Raji (cell line): ENCODE data around the gene RASSF7.

Experiments
- POLR2A ChIP-seq: IDR thresholded peaks from 2 replicates; pipeline ENCODE4 v1.6.1; 2011; ENCODE audit warnings: low read depth, low read length, control low read depth; ENCODE audit not compliant: insufficient read depth

The RASSF7 gene

DNA sequence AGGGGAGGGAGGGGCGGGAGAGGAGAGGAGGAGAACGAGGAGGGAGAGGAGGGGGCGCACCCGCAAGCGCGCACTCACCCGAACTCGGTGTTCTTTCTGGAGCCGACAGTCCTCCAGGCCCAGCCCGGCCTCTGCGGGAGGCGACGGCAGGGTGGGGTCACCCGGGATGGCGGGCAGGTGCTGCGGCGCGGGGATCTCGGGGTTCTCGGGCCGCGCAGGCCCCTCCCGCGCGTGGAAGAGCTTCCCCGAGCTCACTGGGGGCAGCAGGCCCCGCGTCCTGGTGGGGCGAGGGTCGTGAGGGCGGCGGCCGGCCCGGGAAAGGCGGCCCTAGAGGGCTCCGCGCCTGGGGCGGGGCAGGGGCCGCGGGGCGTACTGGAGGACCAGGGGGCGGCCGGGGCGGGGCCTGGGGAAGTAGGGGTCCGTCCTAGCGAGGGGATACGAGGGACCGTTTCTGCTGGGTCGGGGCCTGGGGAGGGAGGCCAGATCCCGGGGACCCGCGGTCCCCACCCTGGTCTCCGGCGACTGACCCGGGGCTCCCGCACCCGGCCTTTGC is 5.5 kb upstream of the RASSF7 start:
- TF ChIP-seq POLR2A, result no peak

DNA sequence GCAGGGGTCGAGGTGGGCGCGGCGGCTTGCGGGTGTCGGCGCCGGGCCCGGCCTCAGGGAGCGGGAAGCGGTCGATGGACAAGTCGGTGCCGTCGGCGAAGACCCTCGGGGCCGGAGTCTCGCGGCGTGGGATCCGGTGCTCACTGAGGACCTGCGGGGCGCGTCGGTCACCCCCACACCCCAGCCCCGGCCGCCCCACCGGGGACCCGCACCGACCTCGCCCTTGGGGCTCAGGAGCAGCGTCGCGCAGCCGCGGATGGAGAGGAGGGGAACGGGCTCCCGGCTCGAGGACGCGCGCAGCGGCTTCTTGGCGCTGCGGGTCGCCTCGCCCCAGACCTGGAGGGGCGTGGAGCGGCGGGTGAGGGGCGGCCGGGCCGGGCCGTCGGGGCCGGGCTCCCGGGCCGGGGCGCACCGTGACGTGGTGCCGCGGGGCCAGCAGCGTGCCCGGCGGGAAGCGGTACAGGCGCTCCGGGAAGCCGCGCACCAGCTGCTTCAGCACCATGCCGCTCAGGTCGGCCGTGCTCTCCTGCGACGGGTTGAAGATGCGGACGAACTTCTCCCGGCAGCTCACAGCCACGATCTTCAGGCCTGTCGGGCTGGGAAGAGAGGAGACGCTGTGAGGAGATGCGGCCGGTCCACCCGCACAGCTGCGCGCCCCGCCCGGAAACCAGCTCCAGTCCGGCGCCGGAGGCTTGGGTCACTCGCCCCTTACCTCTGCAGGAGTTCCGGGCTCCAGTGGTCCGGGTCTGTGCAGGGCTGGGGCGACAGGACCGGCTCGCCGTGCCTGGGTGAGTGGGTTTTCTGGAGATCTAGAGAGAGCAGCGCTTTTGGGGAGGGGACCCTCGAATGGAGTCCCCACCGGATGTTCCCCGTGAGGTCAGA is 4.7 kb upstream of the RASSF7 start:
- no peak for TF ChIP-seq POLR2A

DNA sequence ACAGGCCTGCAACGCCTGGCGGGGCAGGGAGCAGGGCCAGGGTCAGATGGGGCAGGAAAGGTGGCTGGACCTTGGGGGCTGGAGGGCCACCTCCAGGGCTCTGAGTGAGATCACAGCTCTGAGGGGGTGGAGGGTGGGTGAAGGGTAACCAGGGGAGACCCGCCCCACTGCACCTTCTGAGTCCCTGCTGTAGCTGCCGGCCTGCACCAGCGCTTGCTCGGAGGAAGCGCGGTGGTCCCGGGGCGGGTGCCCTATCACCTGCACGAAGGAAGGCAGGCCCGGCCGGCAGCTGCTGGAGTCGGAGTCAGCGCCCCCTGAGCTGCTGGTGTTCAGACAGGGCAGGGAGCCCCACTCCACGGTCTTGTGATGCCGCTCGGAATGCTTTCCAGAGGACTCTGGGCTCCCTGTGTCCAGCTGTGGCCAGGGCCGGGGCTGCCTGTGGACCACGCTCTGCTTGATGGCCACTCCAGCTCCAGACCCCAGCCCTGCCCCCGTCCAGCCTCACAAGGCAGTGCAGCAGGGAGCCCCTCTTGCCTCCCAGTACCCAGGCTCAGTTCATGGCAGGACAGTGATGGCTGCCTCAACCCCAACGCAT is 4.0 kb upstream of the RASSF7 start:
- no peak for TF ChIP-seq POLR2A

DNA sequence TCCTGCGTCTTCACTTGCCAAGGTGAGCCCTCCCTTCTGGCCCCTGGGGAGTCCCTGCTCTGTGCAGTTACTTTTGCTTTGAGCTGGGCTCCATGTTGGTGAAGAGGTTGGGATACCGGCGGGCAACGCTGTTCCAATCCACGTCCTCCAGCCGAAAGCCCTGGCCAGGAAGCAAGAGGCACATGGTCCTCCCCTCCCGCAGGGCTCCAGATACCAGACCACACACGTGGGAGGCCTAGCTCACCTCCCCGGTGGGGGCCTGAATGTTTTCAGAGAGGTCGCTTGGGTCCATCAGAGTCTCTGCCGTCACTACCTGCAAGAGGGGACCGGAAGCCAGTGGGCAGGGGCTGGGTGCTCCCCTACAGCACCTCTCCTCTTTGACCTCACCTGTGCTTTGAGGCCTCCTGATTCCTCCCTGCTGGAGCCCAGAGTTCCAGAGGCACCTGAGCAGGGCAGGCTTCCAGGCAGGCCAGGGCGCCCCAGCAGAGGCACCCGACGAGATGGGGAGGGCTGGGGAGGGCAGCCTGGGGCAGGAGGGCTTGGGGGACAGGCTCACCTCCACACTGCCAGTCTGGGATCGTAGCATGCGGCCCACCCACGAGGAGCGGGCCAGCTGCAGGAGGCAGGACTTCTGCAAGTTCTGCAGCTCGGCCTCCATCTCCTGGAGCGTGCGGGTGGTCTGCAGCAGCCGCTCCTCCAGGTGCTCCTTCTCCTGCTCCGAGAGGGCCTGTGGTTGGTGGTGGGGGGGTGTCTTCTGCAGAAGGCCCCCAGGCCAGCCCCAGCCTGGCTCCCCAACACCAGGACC is 3.2 kb upstream of the RASSF7 start:
- TF ChIP-seq POLR2A, result no peak

DNA sequence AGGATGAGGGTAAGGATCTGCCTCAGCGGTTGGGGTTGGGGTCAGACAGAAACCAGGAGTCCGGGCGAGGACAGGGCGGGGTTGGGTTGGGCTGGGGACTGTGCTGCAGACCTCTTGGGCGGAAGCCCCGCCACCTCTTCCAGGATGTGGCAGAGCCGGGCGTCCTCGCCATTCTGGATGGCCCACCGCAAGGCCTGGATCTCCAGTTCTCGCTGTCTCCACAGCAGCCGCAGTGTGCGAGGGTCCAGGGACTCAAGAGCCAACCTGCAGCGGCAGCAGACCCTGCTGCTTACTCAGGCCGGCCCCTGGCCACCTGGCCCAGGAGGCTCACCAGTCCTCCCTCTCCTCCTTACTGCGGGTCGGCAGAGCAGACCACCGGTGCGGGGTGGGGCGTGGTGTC is 2.3 kb upstream of the RASSF7 start:
- TF ChIP-seq POLR2A, result no peak

DNA sequence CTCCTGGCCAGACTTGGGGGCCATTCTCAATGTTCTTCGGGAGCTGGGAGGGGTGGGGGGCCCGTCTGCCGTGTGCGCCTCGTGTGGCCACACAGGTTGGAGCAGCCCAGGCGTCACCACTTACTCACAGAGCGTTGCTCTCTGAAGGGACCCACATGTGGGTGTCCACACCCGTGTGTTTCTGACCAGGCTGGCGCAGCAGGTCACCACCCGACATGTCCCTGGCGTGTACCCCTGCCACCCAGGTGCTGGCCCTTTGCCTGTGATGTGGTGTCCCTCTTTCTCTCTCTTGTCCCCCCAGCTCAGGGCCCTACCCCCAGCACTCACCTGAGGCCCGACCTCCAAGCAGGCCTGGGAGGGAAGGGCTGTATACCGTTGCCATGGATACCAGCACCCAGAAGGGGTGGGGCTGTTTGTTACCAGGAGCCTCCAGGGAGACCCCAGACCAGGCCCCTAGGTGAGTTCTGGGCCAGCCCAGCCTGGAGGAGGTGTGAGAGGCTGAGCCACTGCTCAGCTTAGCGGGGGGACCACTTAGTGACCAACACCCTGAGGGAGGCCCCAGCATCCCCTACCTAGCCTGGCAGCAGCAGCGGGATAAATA is 1.6 kb upstream of the RASSF7 start:
- TF ChIP-seq POLR2A, result no peak

DNA sequence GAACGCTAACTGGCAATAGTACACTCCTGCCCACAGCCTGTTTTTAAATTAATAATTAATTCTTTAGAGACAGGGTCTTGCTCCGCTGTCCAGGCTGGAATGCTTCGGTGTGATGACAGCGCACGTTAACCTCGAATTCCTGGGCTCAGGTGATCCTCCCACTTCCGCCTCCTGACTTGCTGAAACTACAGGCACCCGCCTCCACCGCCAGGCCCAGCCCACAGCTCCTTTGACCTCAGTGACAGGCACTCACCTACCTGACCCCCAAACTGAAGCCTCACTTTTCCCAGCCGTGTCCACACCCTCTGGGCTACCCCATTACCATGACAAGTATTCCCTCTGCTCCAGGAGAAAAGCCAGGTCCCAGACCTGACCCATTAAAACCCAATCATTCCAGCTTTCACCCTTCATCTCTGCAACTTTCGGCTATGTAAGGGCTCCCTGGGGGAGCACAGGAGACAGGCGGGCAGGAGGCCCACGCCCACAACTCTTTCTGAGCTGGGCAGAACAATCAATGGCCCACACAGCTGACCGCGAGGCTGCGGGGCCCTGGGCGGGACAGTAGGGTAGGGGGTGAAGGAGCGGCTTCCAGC is 962 bp upstream of the RASSF7 start:
- no peak for TF ChIP-seq POLR2A

DNA sequence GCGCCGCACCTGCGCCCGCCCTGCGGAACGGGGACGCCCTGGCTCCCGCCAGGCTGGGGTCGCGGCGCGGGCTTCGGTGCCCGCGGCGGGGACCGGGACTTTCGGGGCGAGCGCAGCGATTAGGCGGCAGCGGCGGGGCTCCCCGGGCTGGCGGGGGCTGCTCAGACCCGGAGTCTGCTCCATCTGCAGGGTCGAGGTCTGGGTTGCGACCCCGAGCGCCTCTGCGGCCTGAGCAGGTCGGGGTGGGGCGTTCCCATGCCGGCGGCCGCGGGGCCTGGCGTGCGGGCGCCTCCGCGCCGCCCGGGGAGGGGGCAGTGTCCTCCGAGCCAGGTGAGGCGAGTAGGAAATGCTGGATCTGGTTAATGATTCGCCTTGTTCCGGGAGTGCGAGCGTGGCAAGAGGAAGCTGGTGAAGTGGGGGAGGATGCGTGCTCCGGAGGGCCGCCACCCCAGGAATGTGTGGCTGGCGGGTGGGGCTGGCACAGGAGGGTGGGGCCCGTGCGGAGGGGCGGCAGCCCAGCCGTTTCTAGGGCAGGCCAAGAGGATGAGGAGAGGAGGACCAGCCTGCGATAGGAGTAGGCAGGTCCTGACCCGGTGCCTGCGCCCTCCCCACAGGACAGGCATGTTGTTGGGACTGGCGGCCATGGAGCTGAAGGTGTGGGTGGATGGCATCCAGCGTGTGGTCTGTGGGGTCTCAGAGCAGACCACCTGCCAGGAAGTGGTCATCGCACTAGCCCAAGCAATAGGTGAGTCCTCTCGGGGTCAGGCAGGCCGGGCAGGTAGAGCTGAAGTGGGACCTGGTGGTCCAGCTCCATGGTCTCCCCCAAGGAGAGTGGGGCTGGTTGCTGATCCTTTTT is 606 bp downstream of the RASSF7 start:
- no peak for TF ChIP-seq POLR2A

DNA sequence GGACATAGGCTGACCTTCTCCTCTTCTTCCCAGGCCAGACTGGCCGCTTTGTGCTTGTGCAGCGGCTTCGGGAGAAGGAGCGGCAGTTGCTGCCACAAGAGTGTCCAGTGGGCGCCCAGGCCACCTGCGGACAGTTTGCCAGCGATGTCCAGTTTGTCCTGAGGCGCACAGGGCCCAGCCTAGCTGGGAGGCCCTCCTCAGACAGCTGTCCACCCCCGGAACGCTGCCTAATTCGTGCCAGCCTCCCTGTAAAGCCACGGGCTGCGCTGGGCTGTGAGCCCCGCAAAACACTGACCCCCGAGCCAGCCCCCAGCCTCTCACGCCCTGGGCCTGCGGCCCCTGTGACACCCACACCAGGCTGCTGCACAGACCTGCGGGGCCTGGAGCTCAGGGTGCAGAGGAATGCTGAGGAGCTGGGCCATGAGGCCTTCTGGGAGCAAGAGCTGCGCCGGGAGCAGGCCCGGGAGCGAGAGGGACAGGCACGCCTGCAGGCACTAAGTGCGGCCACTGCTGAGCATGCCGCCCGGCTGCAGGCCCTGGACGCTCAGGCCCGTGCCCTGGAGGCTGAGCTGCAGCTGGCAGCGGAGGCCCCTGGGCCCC is 1.4 kb downstream of the RASSF7 start:
- no peak for TF ChIP-seq POLR2A

DNA sequence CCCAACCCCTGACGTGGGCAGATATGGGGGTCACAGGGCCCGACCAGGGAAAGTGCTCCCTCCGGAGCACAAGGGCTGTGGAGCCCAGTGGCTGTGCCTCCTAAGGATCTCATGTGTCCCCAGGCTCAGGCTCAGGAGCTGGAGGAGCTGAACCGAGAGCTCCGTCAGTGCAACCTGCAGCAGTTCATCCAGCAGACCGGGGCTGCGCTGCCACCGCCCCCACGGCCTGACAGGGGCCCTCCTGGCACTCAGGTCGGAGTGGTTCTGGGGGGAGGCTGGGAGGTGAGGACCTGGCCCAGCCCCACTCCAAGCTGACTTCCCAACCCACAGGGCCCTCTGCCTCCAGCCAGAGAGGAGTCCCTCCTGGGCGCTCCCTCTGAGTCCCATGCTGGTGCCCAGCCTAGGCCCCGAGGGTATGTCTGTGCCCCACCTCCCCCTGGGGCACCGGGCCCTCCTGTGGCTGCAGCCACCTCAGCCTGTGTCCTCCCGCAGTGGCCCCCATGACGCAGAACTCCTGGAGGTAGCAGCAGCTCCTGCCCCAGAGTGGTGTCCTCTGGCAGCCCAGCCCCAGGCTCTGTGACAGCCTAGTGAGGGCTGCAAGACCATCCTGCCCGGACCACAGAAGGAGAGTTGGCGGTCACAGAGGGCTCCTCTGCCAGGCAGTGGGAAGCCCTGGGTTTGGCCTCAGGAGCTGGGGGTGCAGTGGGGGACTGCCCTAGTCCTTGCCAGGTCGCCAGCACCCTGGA is 2.5 kb downstream of the RASSF7 start:
- no peak for TF ChIP-seq POLR2A

DNA sequence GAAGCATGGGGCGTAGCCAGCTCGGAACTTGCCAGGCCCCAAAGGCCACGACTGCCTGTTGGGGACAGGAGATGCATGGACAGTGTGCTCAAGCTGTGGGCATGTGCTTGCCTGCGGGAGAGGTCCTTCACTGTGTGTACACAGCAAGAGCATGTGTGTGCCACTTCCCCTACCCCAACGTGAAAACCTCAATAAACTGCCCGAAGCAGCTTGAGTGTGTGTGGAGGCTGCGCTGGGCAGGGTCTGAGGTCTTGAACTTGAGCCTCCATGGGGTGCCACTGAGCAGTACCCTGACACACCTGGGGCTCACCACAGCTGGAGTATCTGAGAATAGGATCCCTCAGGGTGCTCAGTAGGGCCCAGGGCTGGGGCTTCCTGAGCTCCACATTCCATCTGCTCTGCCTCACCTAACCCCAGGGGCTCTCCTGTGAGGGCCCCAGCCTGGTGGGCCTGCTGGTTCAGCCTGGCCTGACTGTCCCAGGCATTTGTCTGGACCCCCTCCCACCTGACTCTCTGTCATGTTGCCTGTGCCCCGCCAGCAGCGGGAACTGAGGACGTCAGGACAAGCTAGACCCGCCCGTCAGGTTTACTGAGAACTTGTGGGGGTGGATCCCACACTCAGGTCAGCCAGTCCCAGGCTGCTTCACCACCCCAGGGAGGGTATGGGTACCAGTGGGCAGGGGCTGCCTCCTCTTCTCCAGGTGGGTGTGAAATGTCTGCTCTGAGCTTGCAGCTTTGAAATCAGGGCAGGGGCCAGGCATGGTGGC is 3.2 kb downstream of the RASSF7 start:
- 0 out of 2 replicates have a peak, but pooled peaks have one; percentile 30 for TF ChIP-seq POLR2A

DNA sequence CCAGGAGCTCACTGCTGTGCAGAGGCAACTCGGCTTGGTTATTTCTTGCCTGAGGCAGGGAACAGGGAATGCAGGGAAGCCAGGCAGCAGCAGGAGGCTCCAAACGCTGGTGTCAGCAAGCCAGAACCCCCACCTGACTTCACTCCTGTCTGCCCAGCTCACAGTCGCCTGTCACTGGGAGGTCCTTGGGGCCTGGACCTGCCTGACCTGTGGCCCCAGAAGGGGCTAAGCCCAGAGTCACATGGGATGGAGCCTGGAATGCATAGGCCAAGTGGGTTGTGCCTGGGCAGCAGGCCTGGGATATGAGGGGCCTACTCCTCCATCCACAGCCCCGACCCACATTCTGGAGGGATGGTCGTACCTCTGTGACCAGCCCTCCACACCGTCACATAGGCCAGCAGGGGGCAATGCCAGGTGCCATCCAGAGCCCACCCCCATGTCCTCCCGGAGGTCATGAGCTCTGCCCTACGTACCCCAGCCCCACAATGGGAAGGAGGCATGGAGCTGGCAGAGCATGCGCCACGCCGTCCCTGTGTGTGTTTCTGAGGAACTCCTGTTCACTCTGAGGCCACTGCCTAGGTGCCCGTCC is 5.2 kb downstream of the RASSF7 start:
- peak; percentile 22; the same call in 1 of the 2 replicates for TF ChIP-seq POLR2A
